ENCODE data around the gene TRIM49D2. TPM values are rescaled to one million over a fixed set of nuclear protein-coding genes. Genes with fewer than 3 reads are reported as not detected.
A peak's percentile ranks its signal among the peaks of the same experiment; 100 is the strongest.
"Not testable (repeated sequence)": the region's sequence is repeated elsewhere in the genome, so short reads cannot be mapped to it uniquely, and the experiment has no call there.

TRIM49D2 gene
- total RNA-seq (not detected), polyA plus RNA-seq (not detected)
- long read RNA-seq, donor 1, result 0 reads
- long read RNA-seq, donor 2, result 0 reads
- long read RNA-seq, donor 3, result 0 reads

GRCh38 chr11:89923764-89924163 is at the start of gene TRIM49D2:
Gene TRIM49D2, plus strand, starts transcription at chr11:89924064. Its CDS starts 2,698 bp downstream, at chr11:89926762.
- ATAC-seq; H3K27me3 ChIP-seq; H3K27ac ChIP-seq; H3K36me3 ChIP-seq; H3K4me3 ChIP-seq; intact Hi-C loops (cut with DNase I); H3K4me1 ChIP-seq; DNase-seq; H3K9me3 ChIP-seq: not testable (repeated sequence)
- 85 to 94% (median 86%) methylated on average over 2 to 3 of the region's 6 CpGs for WGBS, 4 donors

GRCh38 chr11:89877511-89877910 is 46.4 kb upstream of the TRIM49D2 start:
- intact Hi-C loops (cut with DNase I); H3K9me3 ChIP-seq; H3K27ac ChIP-seq; ATAC-seq; H3K4me1 ChIP-seq; H3K4me3 ChIP-seq; H3K27me3 ChIP-seq; DNase-seq; H3K36me3 ChIP-seq: not testable (repeated sequence)
- 87 to 91% (median 89%) methylated on average over 5 to 6 of the region's 6 CpGs for WGBS, 4 donors

- intact Hi-C loops (cut with DNase I); DNase-seq; H3K9me3 ChIP-seq; H3K27me3 ChIP-seq; H3K36me3 ChIP-seq; H3K4me3 ChIP-seq; H3K27ac ChIP-seq; ATAC-seq; H3K4me1 ChIP-seq: not testable (repeated sequence)
- 75 to 92% (median 82%) methylated on average over 2 of the region's 3 CpGs for WGBS, 4 donors
Observed at GRCh38 chr11:89893245-89893644, 30.6 kb upstream of the TRIM49D2 start.

- ATAC-seq; H3K4me1 ChIP-seq; H3K9me3 ChIP-seq; intact Hi-C loops (cut with DNase I); H3K36me3 ChIP-seq; H3K27ac ChIP-seq; H3K27me3 ChIP-seq; H3K4me3 ChIP-seq: not testable (repeated sequence)
- DNase-seq, result peak in 1 of 5 donors; percentile 46
- WGBS, 4 donors, result 89 to 93% methylated on average over 10 of the region's 14 CpGs; no CpG with 5 or more reads in 2 of the 4 donors
Observed at GRCh38 chr11:89900809-89901208, 23.1 kb upstream of the TRIM49D2 start.

- H3K4me3 ChIP-seq, result no peak within 1 kb of the TSS
- H3K4me1 ChIP-seq, result no peaks in the 10 kb centered on the region
- no peaks in the 10 kb centered on the region for H3K27me3 ChIP-seq
- TF ChIP-seq POLR2A (IDR thresholded peaks at IDR 0.05) (no peak), CTCF (IDR thresholded peaks at IDR 0.05) (no peak)
- ATAC-seq (no peak), DNase-seq (no peak)
- intact Hi-C loops (cut with DNase I), result no loop called here
- H3K9me3 ChIP-seq, result no peaks in the 10 kb centered on the region
- no peaks in the 10 kb centered on the region for H3K36me3 ChIP-seq
- H3K27ac ChIP-seq, result no peak within 1 kb of the TSS
- WGBS, 4 donors, result 55 to 73% (median 61%) methylated on average over 3 of the region's 3 CpGs
Observed at GRCh38 chr11:89922195-89922660, 1.6 kb upstream of the TRIM49D2 start, which contains the start of gene TRIM49D1. Gene TRIM49D1, minus strand, starts transcription at chr11:89922245. Its CDS starts 4,535 bp downstream, at chr11:89917710.

GRCh38 chr11:89960833-89961232 is 37.0 kb downstream of the TRIM49D2 start:
- H3K36me3 ChIP-seq; H3K4me1 ChIP-seq; ATAC-seq; H3K27ac ChIP-seq; H3K4me3 ChIP-seq; H3K9me3 ChIP-seq; H3K27me3 ChIP-seq; DNase-seq; intact Hi-C loops (cut with DNase I): not testable (repeated sequence)
- WGBS, 4 donors, result 86 to 94% (median 90%) methylated on average over 3 to 6 of the region's 6 CpGs

GRCh38 chr11:89965737-89966136 is 41.9 kb downstream of the TRIM49D2 start, which contains the start of gene TRIM64:
Gene TRIM64, plus strand, starts transcription at chr11:89966037. Its CDS starts 2,467 bp downstream, at chr11:89968504.
- H3K9me3 ChIP-seq; intact Hi-C loops (cut with DNase I); DNase-seq; H3K27me3 ChIP-seq; H3K36me3 ChIP-seq; H3K4me3 ChIP-seq; ATAC-seq; H3K27ac ChIP-seq; H3K4me1 ChIP-seq: not testable (repeated sequence)
- 100% methylated on average over 2 of the region's 4 CpGs; no CpG with 5 or more reads in 3 of the 4 donors for WGBS, 4 donors

Other genes starting within 250 kb of the TRIM49D2 start
- gene TRIM77, start 213.8 kb upstream of the TRIM49D2 start, total RNA-seq, result not detected
- gene TRIM77, start 213.8 kb upstream of the TRIM49D2 start, polyA plus RNA-seq, result not detected
- not detected for gene TRIM49, start 115.5 kb upstream of the TRIM49D2 start, total RNA-seq
- gene TRIM49, start 115.5 kb upstream of the TRIM49D2 start, polyA plus RNA-seq, result not detected
- gene TRIM64B, start 45.6 kb upstream of the TRIM49D2 start, total RNA-seq, result not detected
- gene TRIM64B, start 45.6 kb upstream of the TRIM49D2 start, polyA plus RNA-seq, result not detected
- gene TRIM49D1, start 1.8 kb upstream of the TRIM49D2 start, total RNA-seq, result not detected
- not detected for gene TRIM49D1, start 1.8 kb upstream of the TRIM49D2 start, polyA plus RNA-seq
- not detected for gene TRIM64, start 42.0 kb downstream of the TRIM49D2 start, total RNA-seq
- gene TRIM64, start 42.0 kb downstream of the TRIM49D2 start, polyA plus RNA-seq, result not detected
- gene TRIM49C, start 107.0 kb downstream of the TRIM49D2 start, total RNA-seq, result not detected
- gene TRIM49C, start 107.0 kb downstream of the TRIM49D2 start, polyA plus RNA-seq, result not detected
- gene UBTFL1, start 161.9 kb downstream of the TRIM49D2 start, total RNA-seq, result not detected
- not detected for gene UBTFL1, start 161.9 kb downstream of the TRIM49D2 start, polyA plus RNA-seq
- gene NAALAD2, start 210.6 kb downstream of the TRIM49D2 start, total RNA-seq, result under 1 TPM; 0.16 to 0.76 (median 0.35) TPM
- gene NAALAD2, start 210.6 kb downstream of the TRIM49D2 start, polyA plus RNA-seq, result under 1 TPM; 0.33 to 0.91 TPM

Data from heart left ventricle (tissue), 16 donors.